SK-N-SH (cell line): ENCODE measurements around the gene BAZ1A.

Experiments
- CTCF ChIP-seq: fragments of 200-600 bp; sonication (generic); IDR thresholded peaks from 2 replicates; pipeline ENCODE4 v1.6.1; 2017; ENCODE audit warnings: antibody characterized with exemption, mild to moderate bottlenecking, moderate library complexity
- ELF1 ChIP-seq: IDR thresholded peaks from 2 replicates; pipeline ENCODE4 v1.4.0; 2012
- EP300 ChIP-seq, 2 experiments: IDR thresholded peaks; 2 replicates each; pipeline versions ENCODE4 v1.4.0 to v1.6.1; 2012; ENCODE audit warnings: borderline replicate concordance in 1 of 2, low read depth in 1 of 2, low read length in 1 of 2
- EZH2phosphoT487 ChIP-seq: fragments of 200-600 bp; sonication (generic); IDR thresholded peaks from 2 replicates; pipeline ENCODE4 v1.6.1; 2017; ENCODE audit warnings: low read depth, mixed run types, mild to moderate bottlenecking, antibody characterized with exemption, moderate library complexity, borderline replicate concordance
- FOXM1 ChIP-seq: IDR thresholded peaks from 2 replicates; pipeline ENCODE4 v1.4.0; 2012; ENCODE audit warnings: low read depth, mild to moderate bottlenecking
- MEF2A ChIP-seq: IDR thresholded peaks from 2 replicates; pipeline ENCODE4 v1.4.0; 2012; ENCODE audit warnings: low read depth, borderline replicate concordance
- NRF1 ChIP-seq: IDR thresholded peaks from 2 replicates; pipeline ENCODE4 v1.6.1; 2012; ENCODE audit warnings: low read depth, mild to moderate bottlenecking, low read length
- PBX3 ChIP-seq: IDR thresholded peaks from 2 replicates; pipeline ENCODE4; 2012
- POLR2AphosphoS5 ChIP-seq: IDR thresholded peaks from 2 replicates; pipeline ENCODE4 v1.6.1; 2012; ENCODE audit warnings: low read depth, low read length
- RAD21 ChIP-seq: IDR thresholded peaks from 2 replicates; pipeline ENCODE4 v1.6.1; 2012; ENCODE audit warnings: mild to moderate bottlenecking, low read length
- REST ChIP-seq: IDR thresholded peaks from 2 replicates; pipeline ENCODE4 v1.6.1; 2012; ENCODE audit warnings: mild to moderate bottlenecking, low read depth, low read length, moderate library complexity
- RFX5 ChIP-seq: IDR thresholded peaks from 2 replicates; pipeline ENCODE4 v1.6.1; 2012; ENCODE audit warnings: mild to moderate bottlenecking, improper control_type of control experiment, low read length
- SIN3A ChIP-seq: IDR thresholded peaks from 2 replicates; pipeline ENCODE4 v1.6.1; 2012; ENCODE audit warnings: low read depth, mild to moderate bottlenecking, low read length, moderate library complexity, borderline replicate concordance
- TCF12 ChIP-seq: IDR thresholded peaks from 2 replicates; pipeline ENCODE4 v1.4.0; 2012

DNA sequence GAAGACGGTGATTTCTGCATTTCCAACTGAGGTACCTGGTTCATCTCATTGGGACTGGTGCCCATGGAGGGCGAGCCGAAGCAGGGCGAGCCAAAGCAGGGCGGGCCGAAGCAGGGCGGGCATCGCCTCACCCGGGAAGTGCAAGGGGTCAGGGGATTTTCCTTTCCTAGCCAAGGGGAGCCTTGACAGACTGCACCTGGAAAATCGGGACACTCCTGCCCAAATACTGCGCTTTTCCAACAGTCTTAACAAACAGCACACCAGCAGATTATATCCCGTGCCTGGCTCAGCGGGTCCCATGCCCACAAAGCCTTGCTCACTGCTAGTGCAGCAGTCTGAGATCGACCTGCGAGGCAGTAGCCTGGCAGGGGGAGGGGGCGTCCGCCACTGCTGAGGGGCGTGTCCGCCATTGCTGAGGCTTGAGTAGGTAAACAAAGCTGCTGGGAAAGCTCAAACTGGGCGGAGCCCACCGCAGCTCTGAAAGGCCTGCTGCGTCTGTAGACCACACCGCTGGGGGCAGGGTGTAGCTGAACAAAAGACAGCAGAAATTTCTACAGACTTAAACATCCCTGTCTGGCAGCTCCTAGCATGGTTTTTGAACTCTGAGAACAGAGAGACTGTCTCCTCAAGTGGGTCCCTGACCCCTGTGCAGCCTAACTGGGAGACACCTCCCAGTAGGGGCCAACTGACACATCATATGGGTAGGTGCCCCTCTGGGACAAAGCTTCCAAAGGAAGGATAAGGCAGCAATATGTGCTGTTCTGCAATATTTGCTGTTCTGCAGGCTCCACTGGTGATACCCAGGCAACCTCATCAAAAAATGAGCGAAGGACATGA is 77.2 kb downstream of the BAZ1A start:
- TF ChIP-seq CTCF (no peak), MEF2A (no peak), SIN3A (no peak), RFX5 (no peak), RAD21 (no peak), ELF1 (no peak), PBX3 (no peak), EZH2phosphoT487 (no peak), REST (no peak), POLR2AphosphoS5 (no peak), EP300 (IDR thresholded peaks at IDR 0.05; ENCODE audit: borderline replicate concordance in 1 of 2, low read depth in 1 of 2, low read length in 1 of 2) (no peak), NRF1 (no peak), FOXM1 (no peak), TCF12 (no peak)
